ENCODE results near the gene ATP6AP1.
A peak's percentile ranks its signal among the peaks of the same experiment; 100 is the strongest.
"Not testable (repeated sequence)": the region's sequence is repeated elsewhere in the genome, so short reads cannot be mapped to it uniquely, and the experiment has no call there.

ATP6AP1 gene

GRCh38 chrX:154428176-154429171, at the start of gene ATP6AP1:
TSS of gene ATP6AP1 (plus strand) at chrX:154428677. CDS start at chrX:154428693, 16 bp downstream.
- DNase-seq, result peak; percentile 92

- peak; percentile 97 for DNase-seq
Observed at GRCh38 chrX:154378799-154379568, 49.5 kb upstream of the ATP6AP1 start, which contains the start of gene EMD. TSS of gene EMD (plus strand) at chrX:154379295. CDS start at chrX:154379485, 190 bp downstream.

- DNase-seq, result no peak
Observed at GRCh38 chrX:154379569-154379951, 48.9 kb upstream of the ATP6AP1 start.

GRCh38 chrX:154380153-154380552, 48.3 kb upstream of the ATP6AP1 start:
- no peak for DNase-seq

GRCh38 chrX:154380787-154381186, 47.7 kb upstream of the ATP6AP1 start:
- DNase-seq, result no peak

GRCh38 chrX:154381271-154381670, 47.2 kb upstream of the ATP6AP1 start:
- DNase-seq, result no peak

- DNase-seq, result no peak
Observed at GRCh38 chrX:154382483-154383069, 45.9 kb upstream of the ATP6AP1 start.

GRCh38 chrX:154383359-154384283, 44.9 kb upstream of the ATP6AP1 start:
- DNase-seq, result no peak

- no peak for DNase-seq
Observed at GRCh38 chrX:154384284-154384892, 44.1 kb upstream of the ATP6AP1 start.

GRCh38 chrX:154388094-154388493, 40.4 kb upstream of the ATP6AP1 start:
- DNase-seq, result not testable (repeated sequence)

GRCh38 chrX:154388649-154389048, 39.8 kb upstream of the ATP6AP1 start:
- not testable (repeated sequence) for DNase-seq

- DNase-seq, result not testable (repeated sequence)
Observed at GRCh38 chrX:154389812-154390747, 38.4 kb upstream of the ATP6AP1 start.

- not testable (repeated sequence) for DNase-seq
Observed at GRCh38 chrX:154396363-154396762, 32.1 kb upstream of the ATP6AP1 start.

GRCh38 chrX:154396973-154397887, 31.2 kb upstream of the ATP6AP1 start:
- peak; percentile 73 for DNase-seq

- DNase-seq, result peak; percentile 94
Observed at GRCh38 chrX:154397888-154398667, 30.4 kb upstream of the ATP6AP1 start, which contains the start of gene RPL10. TSS of gene RPL10 (plus strand) at chrX:154398377. CDS start at chrX:154398520, 143 bp downstream.

GRCh38 chrX:154398668-154399526, 29.6 kb upstream of the ATP6AP1 start:
- DNase-seq, result peak; percentile 66

All from EL (cell line).